K562 (cell line): ENCODE measurements around the gene ZNF584. TPM values are rescaled to one million over a fixed set of nuclear protein-coding genes. Genes with fewer than 3 reads are reported as not detected.
A peak's percentile ranks its signal among the peaks of the same experiment; 100 is the strongest.

Experiments
- ERF ChIP-seq: fragments of 450-650 bp; formaldehyde crosslinking; IDR thresholded peaks from 2 replicates; pipeline ENCODE4 v1.4.0; 2020; ENCODE audit warnings: mild to moderate bottlenecking, mixed read lengths
- KLF13 ChIP-seq: fragments of 450-650 bp; IDR thresholded peaks from 2 replicates; pipeline ENCODE4 v1.6.1; 2016; ENCODE audit warnings: missing genetic modification characterization, low read depth, mild to moderate bottlenecking, missing compliant biosample characterization, moderate library complexity, borderline replicate concordance
- MED1 ChIP-seq: sonication (generic); formaldehyde crosslinking; IDR thresholded peaks from 2 replicates; pipeline ENCODE4 v1.8.1; 2023; ENCODE audit warnings: missing genetic modification reagents, borderline replicate concordance
- MYC ChIP-seq, 2 experiments: fragments of 250-450 bp in 1 of 2; sonication (Bioruptor Pico) in 1 of 2; IDR thresholded peaks; 2 replicates each; pipeline versions ENCODE4 v1.5.1 to v1.6.1; 2012 to 2021; ENCODE audit warnings: low read depth in 2 of 2, borderline replicate concordance in 1 of 2, improper control_type of control experiment in 1 of 2, low read length in 1 of 2, mild to moderate bottlenecking in 1 of 2, moderate library complexity in 1 of 2
- NFE2 ChIP-seq: IDR thresholded peaks from 2 replicates; pipeline ENCODE4 v1.6.1; 2014; ENCODE audit warnings: antibody characterized with exemption, low read depth
- RBFOX2 ChIP-seq: fragments of 200-400 bp; formaldehyde crosslinking; IDR thresholded peaks from 2 replicates; pipeline ENCODE4 v1.6.1; 2017; ENCODE audit warnings: low read depth, mild to moderate bottlenecking, low read length, moderate library complexity
- TRIM24 ChIP-seq, 2 experiments: fragments of 450-650 bp; IDR thresholded peaks; 2 replicates each; pipeline ENCODE4 v1.6.1; 2016
- ZNF384 ChIP-seq: IDR thresholded peaks from 2 replicates; pipeline ENCODE4 v1.6.1; 2012; ENCODE audit warnings: low read depth, low read length, improper control_type of control experiment
- ZNF766 ChIP-seq: fragments of 200-800 bp; sonication (Bioruptor generic); conservative IDR thresholded peaks from 2 replicates; pipeline ENCODE4 v1.6.1; 2016; ENCODE audit warnings: missing genetic modification characterization, missing compliant biosample characterization
- polyA plus RNA-seq, 8 experiments: library from polyadenylated mRNA; depleted of rRNA in 4 of 8; stranded (reverse) in 5 of 8; unstranded in 3 of 8; fragments of >200 nt; fragmentation: Nextera tagmentation in 2 of 8; fragmentation: Illumina TruSeq in 1 of 8; extraction: Ambion mirVana in 2 of 8; extraction: Trizol in 1 of 8; gene quantifications; 2 replicates each; pipeline versions ENCODE4 v1.2.1 to v1.2.3, GENCODE V29; 2011 to 2014; ENCODE audit warnings: inconsistent platforms in 1 of 8, missing spikeins in 1 of 8
- total RNA-seq, 7 experiments: library from RNA; depleted of rRNA in 6 of 7; stranded (reverse); fragments of >200 nt in 6 of 7; fragmentation: Illumina TruSeq in 2 of 7; extraction: Trizol in 2 of 7; gene quantifications; 2 replicates each; pipeline versions ENCODE4 v1.2.1 to v1.2.3, GENCODE V29; 2011 to 2021; ENCODE audit warnings: low replicate concordance in 1 of 7
- TF ChIP-seq, protein P1 (sequence below): fragments of 250-450 bp; sonication (Bioruptor Pico); IDR thresholded peaks from 2 replicates; pipeline ENCODE4 v1.5.0; 2021; ENCODE audit warnings: mild to moderate bottlenecking, moderate library complexity
- TF ChIP-seq, protein P2 (sequence below), 2 experiments: fragments of 450-650 bp in 1 of 2; sonication (generic) in 1 of 2; formaldehyde crosslinking in 1 of 2; IDR thresholded peaks; 2 replicates each; pipeline versions ENCODE4 v1.7.1 to v1.9.0; 2016 to 2022; ENCODE audit warnings: inconsistent platforms in 1 of 2, mild to moderate bottlenecking in 1 of 2, missing genetic modification reagents in 1 of 2

The ZNF584 gene
- total and polyA plus RNA-seq, 9 of the 15 experiments (the other 6 are each of a cell fraction or from before 2014, with no cell fraction given) = 5.8 to 43.4 (median 24.6) TPM

DNA sequence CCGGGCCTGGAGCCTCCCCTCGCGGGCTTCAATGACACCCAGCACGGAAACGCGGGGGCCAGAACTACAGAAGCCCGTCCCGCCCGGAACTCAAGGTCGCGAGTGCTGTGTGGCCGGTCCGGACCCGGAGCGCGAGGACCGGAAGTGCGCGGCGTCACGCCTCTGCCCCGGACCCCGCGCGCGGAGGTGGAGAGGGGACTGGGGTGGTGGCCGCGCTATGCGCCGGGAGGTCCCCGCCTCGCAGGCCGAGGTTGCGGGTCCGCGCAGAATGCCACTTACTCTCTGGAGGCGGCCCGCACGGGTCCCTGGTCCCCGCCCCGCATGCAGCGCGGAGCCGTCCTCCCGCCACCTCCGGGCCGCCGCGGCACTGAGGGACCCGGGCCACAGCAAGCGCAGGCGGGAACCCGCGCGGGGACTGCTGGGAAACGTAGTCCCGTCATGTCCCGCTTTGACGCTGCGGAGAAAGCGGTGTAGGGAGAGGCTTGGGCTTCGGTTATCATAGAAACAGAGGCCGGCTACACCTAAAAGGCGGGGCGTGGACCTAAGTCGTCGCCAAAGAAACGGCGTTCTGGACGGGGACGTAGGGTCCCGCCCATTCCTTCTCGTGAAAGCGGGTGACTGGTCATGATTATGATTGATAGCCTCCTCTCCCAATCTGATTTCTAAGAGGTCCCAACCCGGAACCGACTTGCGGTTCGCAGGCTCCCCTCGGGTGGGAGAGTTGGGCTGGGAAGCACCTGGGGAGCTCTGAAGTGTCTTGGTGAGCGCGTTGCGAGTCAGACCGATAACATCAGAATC, 27.6 kb upstream of the ZNF584 start, which contains the start of gene ZNF837 (continued):
- TF ChIP-seq, protein P1, sequence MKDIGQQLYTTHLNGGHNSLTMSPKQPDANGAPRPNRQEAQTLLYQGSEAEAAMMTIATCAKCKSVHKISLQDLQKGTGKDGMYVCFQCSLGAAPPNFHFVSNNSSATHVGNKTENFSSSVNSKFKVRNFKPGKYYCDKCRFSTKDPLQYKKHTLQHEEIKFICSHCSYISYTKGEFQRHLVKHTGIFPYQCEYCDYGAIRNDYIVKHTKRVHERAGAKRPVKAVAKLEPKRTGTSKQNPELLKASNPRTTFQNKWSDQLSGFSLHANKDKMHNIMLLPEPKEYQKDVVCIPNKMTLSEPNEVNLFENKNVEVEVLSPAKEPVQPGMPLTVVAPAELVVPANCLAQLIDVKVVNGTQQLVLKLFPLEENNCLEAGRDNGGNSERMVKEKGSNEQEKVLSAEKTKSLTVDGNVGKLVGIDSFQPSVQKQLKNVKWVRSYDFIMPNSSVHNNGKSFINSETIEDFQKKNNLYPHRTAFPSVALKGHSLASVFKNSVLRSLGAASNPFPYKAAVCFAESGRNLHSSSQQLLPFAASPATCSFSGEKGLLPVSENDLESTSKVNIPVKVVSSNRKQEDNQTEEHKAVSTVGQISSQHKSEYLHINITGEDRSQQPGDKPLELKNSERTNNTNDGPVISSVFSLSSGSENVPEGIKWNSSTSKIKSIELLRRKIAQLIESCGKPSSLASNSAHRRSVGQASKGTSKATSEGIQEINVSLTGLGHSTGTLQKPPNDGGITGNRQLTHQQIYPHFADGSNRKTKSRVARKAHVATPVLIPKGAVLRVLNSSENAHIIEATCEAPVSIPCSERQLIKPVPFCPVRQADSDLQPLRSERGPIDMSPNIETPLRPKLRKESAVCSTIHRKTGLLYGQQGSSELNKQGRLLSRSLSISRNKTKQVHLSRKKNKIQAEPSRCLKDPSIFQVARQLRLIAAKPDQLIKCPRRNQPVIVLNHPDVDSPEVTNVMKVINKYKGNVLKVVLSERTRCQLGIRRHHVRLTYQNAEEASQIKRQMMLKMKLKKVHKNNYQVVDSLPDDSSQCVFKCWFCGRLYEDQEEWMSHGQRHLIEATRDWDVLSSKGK (CRISPR knock-in tag) = no peak
- TF ChIP-seq MED1 (no peak), ZNF384 (0 out of 2 replicates have a peak, but pooled peaks have one; percentile 23), KLF13 (tag) (peak; percentile 72), MYC (IDR thresholded peaks at IDR 0.05; ENCODE audit: low read depth, low read length) (peak; percentile 88), MYC (CRISPR knock-in tag; IDR thresholded peaks at IDR 0.05; ENCODE audit: borderline replicate concordance, low read depth) (no peak), TRIM24 (IDR thresholded peaks at IDR 0.05) (peak in 1 of 2 experiments; percentile 99; a peak in 2 of 4 replicates), ZNF766 (CRISPR knock-in tag) (no peak), NFE2 (peak; percentile 14; the same call in 1 of the 2 replicates), ERF (CRISPR knock-in tag) (peak; percentile 96), RBFOX2 (peak; percentile 94)
- TF ChIP-seq, protein P2, sequence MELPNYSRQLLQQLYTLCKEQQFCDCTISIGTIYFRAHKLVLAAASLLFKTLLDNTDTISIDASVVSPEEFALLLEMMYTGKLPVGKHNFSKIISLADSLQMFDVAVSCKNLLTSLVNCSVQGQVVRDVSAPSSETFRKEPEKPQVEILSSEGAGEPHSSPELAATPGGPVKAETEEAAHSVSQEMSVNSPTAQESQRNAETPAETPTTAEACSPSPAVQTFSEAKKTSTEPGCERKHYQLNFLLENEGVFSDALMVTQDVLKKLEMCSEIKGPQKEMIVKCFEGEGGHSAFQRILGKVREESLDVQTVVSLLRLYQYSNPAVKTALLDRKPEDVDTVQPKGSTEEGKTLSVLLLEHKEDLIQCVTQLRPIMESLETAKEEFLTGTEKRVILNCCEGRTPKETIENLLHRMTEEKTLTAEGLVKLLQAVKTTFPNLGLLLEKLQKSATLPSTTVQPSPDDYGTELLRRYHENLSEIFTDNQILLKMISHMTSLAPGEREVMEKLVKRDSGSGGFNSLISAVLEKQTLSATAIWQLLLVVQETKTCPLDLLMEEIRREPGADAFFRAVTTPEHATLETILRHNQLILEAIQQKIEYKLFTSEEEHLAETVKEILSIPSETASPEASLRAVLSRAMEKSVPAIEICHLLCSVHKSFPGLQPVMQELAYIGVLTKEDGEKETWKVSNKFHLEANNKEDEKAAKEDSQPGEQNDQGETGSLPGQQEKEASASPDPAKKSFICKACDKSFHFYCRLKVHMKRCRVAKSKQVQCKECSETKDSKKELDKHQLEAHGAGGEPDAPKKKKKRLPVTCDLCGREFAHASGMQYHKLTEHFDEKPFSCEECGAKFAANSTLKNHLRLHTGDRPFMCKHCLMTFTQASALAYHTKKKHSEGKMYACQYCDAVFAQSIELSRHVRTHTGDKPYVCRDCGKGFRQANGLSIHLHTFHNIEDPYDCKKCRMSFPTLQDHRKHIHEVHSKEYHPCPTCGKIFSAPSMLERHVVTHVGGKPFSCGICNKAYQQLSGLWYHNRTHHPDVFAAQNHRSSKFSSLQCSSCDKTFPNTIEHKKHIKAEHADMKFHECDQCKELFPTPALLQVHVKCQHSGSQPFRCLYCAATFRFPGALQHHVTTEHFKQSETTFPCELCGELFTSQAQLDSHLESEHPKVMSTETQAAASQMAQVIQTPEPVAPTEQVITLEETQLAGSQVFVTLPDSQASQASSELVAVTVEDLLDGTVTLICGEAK (IDR thresholded peaks at IDR 0.05) = peak; percentile 99
- TF ChIP-seq, protein P2 (CRISPR knock-in tag; IDR thresholded peaks at IDR 0.05) = no peak
